GM23338 (cell line): ENCODE results near the gene SIL1. TPM values are rescaled to one million over a fixed set of nuclear protein-coding genes. Genes with fewer than 3 reads are reported as not detected.

Experiments
- ATAC-seq: fragments of 200-7000 bp; cut with Tn5 transposase; 3 replicates; pipeline ENCODE4 v1.9.1; 2020
- DNase-seq: peaks from one replicate; pipeline ENCODE4 v3.0.0-alpha.2; 2015; ENCODE audit warnings: low spot score
- H2AFZ ChIP-seq: fragments of 200-600 bp; sonication (generic); 2 replicates; pipeline ENCODE4 v1.8.0; 2016; ENCODE audit warnings: antibody characterized with exemption, mild to moderate bottlenecking, moderate library complexity
- H3F3A ChIP-seq: fragments of 200-600 bp; sonication (generic); replicated peaks from 2 replicates; pipeline ENCODE4 v1.8.0; 2017; ENCODE audit warnings: antibody characterized with exemption, mixed run types, low read depth
- H3K27ac ChIP-seq: fragments of 200-600 bp; sonication (generic); 2 replicates; pipeline ENCODE4 v1.6.1; 2016; ENCODE audit warnings: low read depth
- H3K27me3 ChIP-seq: fragments of 200-600 bp; sonication (generic); 2 replicates; pipeline ENCODE4 v1.8.0; 2016; ENCODE audit warnings: mild to moderate bottlenecking, mixed run types, moderate library complexity; ENCODE audit not compliant: insufficient read depth
- H3K36me3 ChIP-seq: fragments of 200-600 bp; sonication (generic); 2 replicates; pipeline ENCODE4 v1.8.0; 2016; ENCODE audit warnings: mild to moderate bottlenecking; ENCODE audit not compliant: insufficient read depth
- H3K4me1 ChIP-seq: fragments of 200-600 bp; sonication (generic); 2 replicates; pipeline ENCODE4 v1.8.0; 2016; ENCODE audit warnings: mild to moderate bottlenecking, moderate library complexity; ENCODE audit not compliant: insufficient read depth
- H3K4me2 ChIP-seq: fragments of 200-600 bp; sonication (generic); 2 replicates; pipeline ENCODE4 v1.7.1; 2017; ENCODE audit warnings: mixed run types
- H3K4me3 ChIP-seq: fragments of 200-600 bp; sonication (generic); 2 replicates; pipeline ENCODE4 v1.6.1; 2016; ENCODE audit warnings: mixed run types
- H3K79me2 ChIP-seq: fragments of 200-600 bp; sonication (generic); replicated peaks from 2 replicates; pipeline ENCODE4 v1.8.0; 2017; ENCODE audit warnings: mild to moderate bottlenecking; ENCODE audit not compliant: insufficient read depth
- H3K9me2 ChIP-seq: fragments of 200-600 bp; sonication (generic); 2 replicates; pipeline ENCODE4 v1.8.0; 2017; ENCODE audit not compliant: insufficient read depth
- H4K20me1 ChIP-seq: fragments of 200-600 bp; sonication (generic); replicated peaks from 2 replicates; pipeline ENCODE4 v1.8.0; 2017; ENCODE audit warnings: mild to moderate bottlenecking; ENCODE audit not compliant: insufficient read depth
- H3K27ac Mint-ChIP-seq: 2 replicates; pipeline ENCODE4 v1.8.0; 2020; ENCODE audit warnings: inconsistent platforms, mild to moderate bottlenecking, moderate library complexity, mixed read lengths
- H3K27me3 Mint-ChIP-seq: 3 replicates; pipeline ENCODE4 v1.8.0; 2022; ENCODE audit warnings: low read depth, mild to moderate bottlenecking, moderate library complexity, mixed read lengths, inconsistent platforms; ENCODE audit not compliant: insufficient read depth, poor library complexity
- H3K36me3 Mint-ChIP-seq: 3 replicates; pipeline ENCODE4 v1.8.0; 2021; ENCODE audit warnings: low read depth, mild to moderate bottlenecking, inconsistent platforms, moderate library complexity, mixed read lengths
- H3K4me1 Mint-ChIP-seq: 3 replicates; pipeline ENCODE4 v1.8.0; 2020; ENCODE audit warnings: mild to moderate bottlenecking, inconsistent platforms, mixed read lengths
- H3K4me3 Mint-ChIP-seq: 3 replicates; pipeline ENCODE4 v1.8.0; 2021; ENCODE audit warnings: moderate library complexity, mild to moderate bottlenecking, inconsistent platforms, mixed read lengths
- H3K9me3 Mint-ChIP-seq: 3 replicates; pipeline ENCODE4 v1.8.0; 2020; ENCODE audit warnings: moderate library complexity, mild to moderate bottlenecking, inconsistent platforms, mixed read lengths
- CREB1 ChIP-seq: fragments of 250-450 bp; sonication (Bioruptor Pico); IDR thresholded peaks from 2 replicates; pipeline ENCODE4 v1.5.0; 2020; ENCODE audit warnings: low read depth, mild to moderate bottlenecking, moderate library complexity
- CTCF ChIP-seq, 2 experiments: fragments of 200-600 bp in 1 of 2; sonication (generic) in 1 of 2; conservative IDR thresholded peaks; 2 replicates each; pipeline versions ENCODE4 v1.5.1 to v1.6.1; 2016 to 2017; ENCODE audit warnings: antibody characterized with exemption in 2 of 2, low read depth in 2 of 2, mild to moderate bottlenecking in 2 of 2, moderate library complexity in 1 of 2
- ETS1 ChIP-seq: IDR thresholded peaks from 2 replicates; pipeline ENCODE4 v1.6.1; 2016; ENCODE audit warnings: antibody characterized with exemption
- EZH2phosphoT487 ChIP-seq: fragments of 200-600 bp; sonication (generic); IDR thresholded peaks from one replicate; pipeline ENCODE4 v1.8.1; 2018; ENCODE audit warnings: antibody characterized with exemption; ENCODE audit not compliant: unreplicated experiment
- JUNB ChIP-seq: IDR thresholded peaks from one replicate; pipeline ENCODE4 v1.6.1; 2016; ENCODE audit warnings: antibody characterized with exemption; ENCODE audit not compliant: unreplicated experiment
- NANOG ChIP-seq: IDR thresholded peaks from 2 replicates; pipeline ENCODE4 v1.6.1; 2016; ENCODE audit warnings: antibody characterized with exemption, borderline replicate concordance
- POLR2AphosphoS5 ChIP-seq: IDR thresholded peaks from 2 replicates; pipeline ENCODE4 v1.6.1; 2016; ENCODE audit warnings: antibody characterized with exemption, low read depth
- STAT1 ChIP-seq: IDR thresholded peaks from one replicate; pipeline ENCODE4 v1.6.1; 2016; ENCODE audit warnings: antibody characterized with exemption; ENCODE audit not compliant: unreplicated experiment
- ZNF114 ChIP-seq: fragments of 250-450 bp; sonication (Bioruptor Pico); IDR thresholded peaks from 2 replicates; pipeline ENCODE4 v1.5.0; 2020; ENCODE audit warnings: mild to moderate bottlenecking, moderate library complexity
- ZNF331 ChIP-seq: fragments of 250-450 bp; sonication (Bioruptor Pico); IDR thresholded peaks from 2 replicates; pipeline ENCODE4 v1.5.0; 2020; ENCODE audit warnings: low read depth, mild to moderate bottlenecking, moderate library complexity
- ZNF462 ChIP-seq: fragments of 250-450 bp; sonication (Bioruptor Pico); IDR thresholded peaks from 2 replicates; pipeline ENCODE4 v1.5.0; 2020; ENCODE audit warnings: mild to moderate bottlenecking, moderate library complexity
- polyA plus RNA-seq: library from polyadenylated mRNA; unstranded; fragments of >200 nt; fragmentation: Nextera tagmentation; extraction: Ambion mirVana; gene quantifications from 2 replicates; pipeline ENCODE4 v1.2.1, GENCODE V29; 2016
- total RNA-seq: library from RNA; depleted of rRNA; stranded (reverse); fragments of >200 nt; shearing (Covaris generic); gene quantifications from 2 replicates; pipeline ENCODE4 v1.2.3, GENCODE V29; 2014

Gene SIL1
- total and polyA plus RNA-seq, 2 experiments from 2014 or later: 5.5 to 5.9 TPM

GRCh38 chr5:139147483-139148087 lies 50.6 kb downstream of the SIL1 start (continued):
- TF ChIP-seq CTCF (conservative IDR thresholded peaks at IDR 0.05; ENCODE audit: low read depth in 2 of 2): no peak

GRCh38 chr5:139146809-139147482 lies 51.2 kb downstream of the SIL1 start:
- ATAC-seq: peak; percentile 20; the same call in 1 of the 3 replicates
- TF ChIP-seq ZNF462 (no peak), POLR2AphosphoS5 (no peak), STAT1 (no peak), ETS1 (no peak), CREB1 (CRISPR knock-in tag) (no peak), EZH2phosphoT487 (no peak), CTCF (conservative IDR thresholded peaks at IDR 0.05; ENCODE audit: low read depth in 2 of 2) (no peak), NANOG (no peak), ZNF114 (CRISPR knock-in tag) (no peak), JUNB (no peak), ZNF331 (CRISPR knock-in tag) (no peak)

More at GRCh38 chr5:139146809-139147482, 51.2 kb downstream of the SIL1 start:
- no peaks in the 10 kb centered on the region for H3F3A ChIP-seq
- no peaks in the 10 kb centered on the region for H3K9me2 ChIP-seq
- no peak overlapping the region for H3K4me3 ChIP-seq
- no peaks in the 10 kb centered on the region for H3K4me1 ChIP-seq
- H3K27me3 ChIP-seq: no peaks in the 10 kb centered on the region
- no peak overlapping the region for H3K4me3 Mint-ChIP-seq
- no peaks in the 10 kb centered on the region for H4K20me1 ChIP-seq
- no peaks in the 10 kb centered on the region for H3K36me3 Mint-ChIP-seq
- H3K27ac ChIP-seq: no peak overlapping the region
- no peak for DNase-seq
- H3K4me1 Mint-ChIP-seq: peaks cover 10% of the 10 kb centered on the region
- H3K79me2 ChIP-seq: no peaks in the 10 kb centered on the region
- no peak overlapping the region for H2AFZ ChIP-seq
- H3K4me2 ChIP-seq: no peak overlapping the region
- H3K27ac Mint-ChIP-seq: no peak overlapping the region
- H3K36me3 ChIP-seq: no peaks in the 10 kb centered on the region
- no peaks in the 10 kb centered on the region for H3K9me3 Mint-ChIP-seq
- H3K27me3 Mint-ChIP-seq: peaks cover 2% of the 10 kb centered on the region
